Ascending aorta (tissue), 2 donors: Measurements from ENCODE around the gene ATG10. TPM values are rescaled to one million over a fixed set of nuclear protein-coding genes. Genes with fewer than 3 reads are reported as not detected.
"Not testable (repeated sequence)": the region's sequence is repeated elsewhere in the genome, so short reads cannot be mapped to it uniquely, and the experiment has no call there.

ENCODE experiments used
- DNase-seq, 2 donors: peaks; one replicate each; pipeline ENCODE4 v3.0.0-alpha.2; 2019; ENCODE audit warnings: low spot score in 2 of 2
- H3K27ac ChIP-seq, 2 donors: fragments of 200-600 bp; sonication (generic); one replicate each; pipeline ENCODE4 v1.5.1; 2016 to 2017; ENCODE audit warnings: mild to moderate bottlenecking in 1 of 2
- H3K27me3 ChIP-seq: fragments of 200-600 bp; sonication (generic); one replicate; pipeline ENCODE4 v1.5.1; 2017
- H3K36me3 ChIP-seq, 2 donors: fragments of 200-600 bp; sonication (generic); one replicate each; pipeline ENCODE4 v1.5.1; 2016
- H3K4me1 ChIP-seq, 2 donors: fragments of 200-600 bp; sonication (generic); one replicate each; pipeline ENCODE4 v1.5.1; 2016 to 2017; ENCODE audit warnings: mild to moderate bottlenecking in 1 of 2
- H3K4me3 ChIP-seq, 2 donors: fragments of 200-600 bp; sonication (generic); one replicate each; pipeline ENCODE4 v1.5.1; 2016 to 2017; ENCODE audit warnings: mild to moderate bottlenecking in 1 of 2
- H3K9me3 ChIP-seq, 2 donors: fragments of 200-600 bp; sonication (generic); one replicate each; pipeline ENCODE4 v1.5.1; 2016
- CTCF ChIP-seq, 3 experiments: fragments of 200-600 bp in 2 of 3; fragments of 450-650 bp in 1 of 3; sonication (generic) in 2 of 3; IDR thresholded peaks; one replicate each; pipeline ENCODE4 v1.5.1; 2016 to 2019; ENCODE audit warnings: antibody characterized with exemption in 3 of 3, mild to moderate bottlenecking in 1 of 3, moderate library complexity in 1 of 3
- intact Hi-C: fragments of 100-400 bp; cut with DNase I; formaldehyde crosslinking; loops from one replicate; pipeline ENCODE4 v1.15.1; 2023
- total RNA-seq: library from RNA; depleted of rRNA; stranded (reverse); fragments of >200 nt; gene quantifications from one replicate; pipeline ENCODE4 v1.1.0, GENCODE V29; 2016

Gene ATG10
- total RNA-seq, 1 donor from 2014 or later, result 8.4 TPM

- TF ChIP-seq CTCF (IDR thresholded peaks at IDR 0.05), result no peak
- Histone ChIP-seq H3K4me1 (no peaks in the 10 kb centered on the region), H3K9me3 (no peaks in the 10 kb centered on the region), H3K27me3 (no peaks in the 10 kb centered on the region), H3K36me3 (peaks cover 0 to 2% of the 10 kb centered on the region in 2 donors), H3K4me3 (peak overlapping the region; percentile 81 to 85), H3K27ac (peak overlapping the region; percentile 96 to 100)
- no peak for DNase-seq
- intact Hi-C loops, result loop anchor here (5.0 to 10.0 kb wide), 3 partner anchors 464 to 736 kb away; partner anchors contain the start of genes CKMT2 and ZCCHC9
Observed at GRCh38 chr5:81971111-81971711, 612 bp upstream of the ATG10 start.

DNA sequence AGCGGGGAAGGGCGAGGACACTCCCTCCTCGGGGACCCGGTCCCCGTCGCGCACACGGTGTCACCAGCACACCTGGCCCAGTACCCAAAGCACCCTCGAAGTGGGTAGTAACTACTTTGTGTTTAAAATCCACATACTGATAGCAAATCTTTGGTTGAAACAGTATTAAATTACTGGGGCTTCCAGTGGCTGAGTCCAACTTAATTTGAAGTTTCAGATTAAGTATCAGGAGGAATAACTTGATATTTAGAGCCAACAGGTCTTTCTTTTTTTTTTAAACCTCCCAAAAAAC lies 615 bp downstream of the ATG10 start:
- intact Hi-C loops, result loop anchor here (1.0 to 10.0 kb wide), 7 partner anchors 115 to 738 kb away; partner anchors contain the start of genes CKMT2, RPS23, SSBP2 and ZCCHC9
- DNase-seq, result no peak
- Histone ChIP-seq H3K27me3 (no peaks in the 10 kb centered on the region), H3K4me1 (no peaks in the 10 kb centered on the region), H3K36me3 (peaks cover 0 to 6% of the 10 kb centered on the region in 2 donors), H3K9me3 (no peaks in the 10 kb centered on the region), H3K4me3 (peak overlapping the region; percentile 81 to 85), H3K27ac (peak overlapping the region; percentile 96 to 100)
- TF ChIP-seq CTCF (IDR thresholded peaks at IDR 0.05), result no peak

DNA sequence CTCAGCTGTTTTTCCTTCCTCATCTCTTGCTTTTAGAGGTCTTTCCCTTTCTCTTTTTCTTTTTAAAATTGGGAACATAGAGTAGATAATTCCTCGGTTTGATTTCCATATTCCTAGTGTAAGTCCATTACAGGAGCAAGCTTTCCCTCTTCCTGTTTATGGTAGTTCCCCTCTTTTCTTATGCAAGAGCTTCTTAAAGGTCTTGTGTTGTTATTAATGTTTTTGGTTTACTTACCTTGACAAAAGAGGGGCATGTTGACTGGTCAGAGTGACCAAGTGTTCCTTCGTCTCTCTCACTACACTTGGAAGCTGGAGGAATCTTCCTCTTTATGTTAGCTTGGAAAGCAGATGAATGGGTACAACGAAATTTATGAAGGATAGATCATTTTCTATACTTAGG lies 8.3 kb downstream of the ATG10 start:
- Histone ChIP-seq H3K9me3 (no peaks in the 10 kb centered on the region), H3K4me3 (no peak overlapping the region), H3K4me1 (no peaks in the 10 kb centered on the region), H3K27ac (no peak overlapping the region), H3K36me3 (peaks cover 0 to 6% of the 10 kb centered on the region in 2 donors), H3K27me3 (no peaks in the 10 kb centered on the region)
- DNase-seq, result no peak
- TF ChIP-seq CTCF (IDR thresholded peaks at IDR 0.05), result no peak
- intact Hi-C loops, result no loop called here

- peaks cover 0 to 6% of the 10 kb centered on the region in 2 donors for H3K36me3 ChIP-seq
- H3K4me1 ChIP-seq, result no peaks in the 10 kb centered on the region
- no peak for TF ChIP-seq CTCF (IDR thresholded peaks at IDR 0.05)
- H3K4me3 ChIP-seq, result no peak overlapping the region
- no peak for DNase-seq
- intact Hi-C loops, result no loop called here
- no peak overlapping the region for H3K27ac ChIP-seq
- no peaks in the 10 kb centered on the region for H3K9me3 ChIP-seq
- no peaks in the 10 kb centered on the region for H3K27me3 ChIP-seq
Observed at GRCh38 chr5:81980598-81981260, 8.9 kb downstream of the ATG10 start.

- H3K4me3 ChIP-seq, H3K9me3 ChIP-seq, intact Hi-C loops, H3K27me3 ChIP-seq, H3K27ac ChIP-seq, DNase-seq, H3K36me3 ChIP-seq, H3K4me1 ChIP-seq: not testable (repeated sequence)
Observed at GRCh38 chr5:81982172-81982685, 10.4 kb downstream of the ATG10 start.

GRCh38 chr5:81983148-81983547 lies 11.3 kb downstream of the ATG10 start:
- DNase-seq, H3K27ac ChIP-seq, H3K4me3 ChIP-seq, H3K36me3 ChIP-seq, H3K4me1 ChIP-seq, H3K9me3 ChIP-seq, intact Hi-C loops, H3K27me3 ChIP-seq: not testable (repeated sequence)

DNA sequence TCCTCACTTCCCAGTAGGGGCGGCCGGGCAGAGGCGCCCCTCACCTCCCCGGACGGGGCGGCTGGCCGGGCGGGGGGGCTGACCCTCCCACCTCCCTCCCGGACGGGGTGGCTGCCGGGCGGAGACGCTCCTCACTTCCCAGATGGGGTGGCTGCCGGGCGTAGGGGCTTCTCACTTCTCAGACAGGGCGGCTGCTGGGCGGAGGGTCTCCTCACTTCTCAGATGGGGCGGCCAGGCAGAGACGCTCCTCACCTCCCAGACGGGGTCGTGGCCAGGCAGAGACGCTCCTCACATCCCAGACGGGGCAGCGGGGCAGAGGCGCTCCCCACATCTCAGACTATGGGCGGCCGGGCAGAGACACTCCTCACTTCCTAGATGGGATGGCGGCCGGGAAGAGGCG lies 11.7 kb downstream of the ATG10 start:
- peaks cover 7 to 12% of the 10 kb centered on the region in 2 donors for H3K36me3 ChIP-seq
- intact Hi-C loops, DNase-seq, H3K4me3 ChIP-seq, H3K9me3 ChIP-seq, H3K27me3 ChIP-seq, H3K27ac ChIP-seq, H3K4me1 ChIP-seq: not testable (repeated sequence)
